ENCODE data around the gene CCDC200. TPM values are rescaled to one million over a fixed set of nuclear protein-coding genes. Genes with fewer than 3 reads are reported as not detected.
"Not testable (repeated sequence)": the region's sequence is repeated elsewhere in the genome, so short reads cannot be mapped to it uniquely, and the experiment has no call there.

The CCDC200 gene
- not detected for total RNA-seq
- long read RNA-seq, partial matches to known transcripts = 0 of 3 reads
- long read RNA-seq, other reads (novel, unspliced or antisense) = 3 of 3 reads

DNA sequence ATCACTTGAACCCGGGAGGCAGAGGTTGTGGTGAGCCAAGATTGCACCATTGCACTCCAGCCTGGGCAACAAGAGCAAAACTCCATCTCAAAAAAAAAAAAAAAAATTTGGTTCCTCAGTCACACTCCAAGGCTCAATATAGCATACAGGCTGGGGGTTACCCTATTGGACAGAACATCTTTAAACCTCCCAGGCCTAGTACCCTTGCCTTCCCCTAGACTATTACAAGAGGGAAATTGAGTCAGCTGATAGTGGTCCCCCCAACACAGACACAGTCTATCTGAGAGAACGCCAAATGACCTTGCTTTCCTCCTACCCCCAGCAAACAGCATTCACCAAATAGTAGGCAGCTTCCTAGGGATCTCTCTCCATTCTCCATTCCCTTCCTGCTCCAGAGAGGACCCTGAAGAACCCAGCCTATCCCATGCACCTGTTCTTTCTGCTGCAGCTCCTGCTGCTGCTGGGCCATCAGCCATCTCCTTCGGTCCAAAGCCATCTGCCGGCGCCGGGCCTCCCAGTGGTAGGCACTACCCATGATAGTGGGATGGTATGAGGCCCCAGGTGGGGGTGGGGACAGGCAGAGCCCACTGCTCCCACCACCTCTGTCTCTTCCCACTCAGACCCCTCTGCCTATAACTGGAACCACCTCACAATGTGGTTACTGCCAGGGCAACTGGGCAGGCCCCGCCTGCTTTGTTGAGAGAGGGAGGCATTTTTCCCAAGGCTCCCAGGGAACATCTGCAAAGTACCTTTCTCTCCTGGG is at the start of gene CCDC200:
Gene CCDC200, minus strand, starts transcription at position 604 of the 763 bp plus-strand sequence. Its CDS starts 69 bp downstream, at position 535.
- ATAC-seq = peak; percentile 15
- DNase-seq; intact Hi-C loops (cut with micrococcal nuclease): not testable (repeated sequence)

DNA sequence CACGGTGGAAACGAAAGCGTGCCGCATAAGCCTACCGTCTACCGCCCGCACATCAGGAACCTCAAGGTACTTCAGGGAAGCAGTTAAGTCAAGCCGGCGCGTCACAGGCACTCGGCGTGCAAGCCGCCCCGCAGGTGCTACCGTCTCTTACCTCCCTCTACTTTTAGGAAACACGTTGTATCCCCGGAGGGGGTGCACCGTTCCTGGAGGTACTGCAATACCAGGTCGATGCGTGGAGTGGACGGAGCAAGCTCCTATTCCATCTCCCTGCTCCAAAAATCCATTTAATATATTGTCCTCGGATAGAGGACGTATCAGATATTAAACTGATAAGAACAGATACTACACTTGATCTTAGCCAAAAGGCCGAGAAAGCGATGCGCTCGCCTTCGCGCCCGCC is 44.5 kb upstream of the CCDC200 start:
- intact Hi-C loops (cut with micrococcal nuclease); ATAC-seq: not testable (repeated sequence)

DNA sequence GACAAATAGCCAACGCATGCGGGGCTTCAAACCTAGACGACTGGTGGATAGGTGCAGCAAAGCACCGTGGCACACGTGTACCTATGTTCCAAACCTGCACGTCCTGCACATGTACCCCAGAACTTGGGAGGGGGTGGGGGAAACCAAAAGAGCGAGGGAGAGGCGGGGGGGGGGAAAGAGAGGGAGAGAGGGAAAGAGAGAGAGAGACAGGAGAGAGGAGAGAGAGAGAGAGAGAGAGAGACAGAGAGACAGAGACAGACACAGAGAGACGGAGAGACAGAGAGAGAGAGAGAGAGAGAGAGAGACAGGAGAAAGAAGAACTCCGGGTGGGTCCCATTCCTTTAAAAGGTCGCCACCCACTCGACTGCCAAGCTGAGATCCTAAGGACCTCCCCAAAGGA is 44.1 kb upstream of the CCDC200 start:
- ATAC-seq; intact Hi-C loops (cut with micrococcal nuclease); DNase-seq: not testable (repeated sequence)

More for the DNA sequence above, 44.5 kb upstream of the CCDC200 start:
- not testable (repeated sequence) for DNase-seq

DNA sequence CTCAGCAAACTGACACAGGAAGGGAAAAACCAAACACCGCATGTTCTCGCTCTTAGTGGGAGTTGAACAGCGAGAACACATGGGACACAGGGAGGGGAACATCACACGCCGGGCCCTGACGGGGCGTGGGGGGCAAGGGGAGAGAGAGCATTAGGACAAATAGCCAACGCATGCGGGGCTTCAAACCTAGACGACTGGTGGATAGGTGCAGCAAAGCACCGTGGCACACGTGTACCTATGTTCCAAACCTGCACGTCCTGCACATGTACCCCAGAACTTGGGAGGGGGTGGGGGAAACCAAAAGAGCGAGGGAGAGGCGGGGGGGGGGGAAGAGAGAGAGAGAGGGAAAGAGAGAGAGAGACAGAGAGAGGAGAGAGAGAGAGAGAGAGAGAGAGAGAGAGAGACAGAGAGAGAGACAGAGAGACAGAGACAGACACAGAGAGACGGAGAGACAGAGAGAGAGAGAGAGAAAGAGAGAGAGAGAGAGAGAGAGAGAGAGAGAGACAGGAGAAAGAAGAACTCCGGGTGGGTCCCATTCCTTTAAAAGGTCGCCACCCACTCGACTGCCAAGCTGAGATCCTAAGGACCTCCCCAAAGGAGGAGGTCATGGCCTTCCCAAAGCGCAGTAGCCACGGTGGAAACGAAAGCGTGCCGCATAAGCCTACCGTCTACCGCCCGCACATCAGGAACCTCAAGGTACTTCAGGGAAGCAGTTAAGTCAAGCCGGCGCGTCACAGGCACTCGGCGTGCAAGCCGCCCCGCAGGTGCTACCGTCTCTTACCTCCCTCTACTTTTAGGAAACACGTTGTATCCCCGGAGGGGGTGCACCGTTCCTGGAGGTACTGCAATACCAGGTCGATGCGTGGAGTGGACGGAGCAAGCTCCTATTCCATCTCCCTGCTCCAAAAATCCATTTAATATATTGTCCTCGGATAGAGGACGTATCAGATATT is 42.4 kb upstream of the CCDC200 start:
- DNase-seq; ATAC-seq; intact Hi-C loops (cut with micrococcal nuclease): not testable (repeated sequence)

DNA sequence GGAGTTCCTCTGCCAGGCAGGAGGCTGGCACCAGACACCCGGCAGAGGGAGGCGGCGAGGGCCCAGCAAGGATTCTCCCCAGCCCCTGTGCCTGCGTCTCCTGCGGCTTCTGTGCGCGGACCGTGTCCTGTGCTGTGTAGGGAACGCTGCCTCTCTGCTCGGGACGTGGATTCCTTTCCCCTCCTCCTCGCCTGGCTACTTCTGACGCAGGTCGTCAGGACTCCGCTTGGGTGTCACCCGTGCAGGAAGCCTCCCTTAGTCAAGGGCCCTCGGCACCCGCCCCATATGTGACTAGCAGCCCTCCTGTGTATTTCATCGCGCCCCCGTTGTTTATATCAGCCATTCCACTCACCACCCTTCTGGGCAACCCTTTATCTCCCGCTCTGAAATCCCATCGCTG is 18.0 kb upstream of the CCDC200 start:
- intact Hi-C loops (cut with micrococcal nuclease); ATAC-seq; DNase-seq: not testable (repeated sequence)

DNA sequence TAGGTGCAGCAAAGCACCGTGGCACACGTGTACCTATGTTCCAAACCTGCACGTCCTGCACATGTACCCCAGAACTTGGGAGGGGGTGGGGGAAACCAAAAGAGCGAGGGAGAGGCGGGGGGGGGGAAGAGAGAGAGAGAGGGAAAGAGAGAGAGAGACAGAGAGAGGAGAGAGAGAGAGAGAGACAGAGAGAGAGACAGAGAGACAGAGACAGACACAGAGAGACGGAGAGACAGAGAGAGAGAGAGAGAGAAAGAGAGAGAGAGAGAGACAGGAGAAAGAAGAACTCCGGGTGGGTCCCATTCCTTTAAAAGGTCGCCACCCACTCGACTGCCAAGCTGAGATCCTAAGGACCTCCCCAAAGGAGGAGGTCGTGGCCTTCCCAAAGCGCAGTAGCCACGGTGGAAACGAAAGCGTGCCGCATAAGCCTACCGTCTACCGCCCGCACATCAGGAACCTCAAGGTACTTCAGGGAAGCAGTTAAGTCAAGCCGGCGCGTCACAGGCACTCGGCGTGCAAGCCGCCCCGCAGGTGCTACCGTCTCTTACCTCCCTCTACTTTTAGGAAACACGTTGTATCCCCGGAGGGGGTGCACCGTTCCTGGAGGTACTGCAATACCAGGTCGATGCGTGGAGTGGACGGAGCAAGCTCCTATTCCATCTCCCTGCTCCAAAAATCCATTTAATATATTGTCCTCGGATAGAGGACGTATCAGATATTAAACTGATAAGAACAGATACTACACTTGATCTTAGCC is 12.4 kb upstream of the CCDC200 start:
- ATAC-seq; intact Hi-C loops (cut with micrococcal nuclease); DNase-seq: not testable (repeated sequence)

DNA sequence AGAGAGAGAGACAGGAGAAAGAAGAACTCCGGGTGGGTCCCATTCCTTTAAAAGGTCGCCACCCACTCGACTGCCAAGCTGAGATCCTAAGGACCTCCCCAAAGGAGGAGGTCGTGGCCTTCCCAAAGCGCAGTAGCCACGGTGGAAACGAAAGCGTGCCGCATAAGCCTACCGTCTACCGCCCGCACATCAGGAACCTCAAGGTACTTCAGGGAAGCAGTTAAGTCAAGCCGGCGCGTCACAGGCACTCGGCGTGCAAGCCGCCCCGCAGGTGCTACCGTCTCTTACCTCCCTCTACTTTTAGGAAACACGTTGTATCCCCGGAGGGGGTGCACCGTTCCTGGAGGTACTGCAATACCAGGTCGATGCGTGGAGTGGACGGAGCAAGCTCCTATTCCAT is 11.2 kb upstream of the CCDC200 start:
- ATAC-seq; intact Hi-C loops (cut with micrococcal nuclease); DNase-seq: not testable (repeated sequence)

DNA sequence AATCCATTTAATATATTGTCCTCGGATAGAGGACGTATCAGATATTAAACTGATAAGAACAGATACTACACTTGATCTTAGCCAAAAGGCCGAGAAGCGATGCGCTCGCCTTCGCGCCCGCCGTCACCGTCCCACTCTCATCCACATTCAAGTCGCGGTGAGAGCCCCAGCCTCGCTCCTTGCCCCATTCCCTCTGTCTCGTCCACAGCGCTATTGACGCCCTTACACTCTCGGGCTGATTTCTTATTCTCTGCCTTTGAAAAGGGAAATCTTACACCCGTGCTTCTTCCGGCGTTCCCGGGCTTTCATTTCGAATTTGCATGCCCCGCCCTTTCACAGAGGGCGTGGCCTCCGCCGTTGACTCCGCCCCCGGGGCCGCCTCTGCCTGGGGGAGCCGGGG is 5.5 kb upstream of the CCDC200 start, which contains the start of gene RNU2-1:
Gene RNU2-1, minus strand, starts transcription at position 101 of the 400 bp plus-strand sequence.
- intact Hi-C loops (cut with micrococcal nuclease); DNase-seq; ATAC-seq: not testable (repeated sequence)

DNA sequence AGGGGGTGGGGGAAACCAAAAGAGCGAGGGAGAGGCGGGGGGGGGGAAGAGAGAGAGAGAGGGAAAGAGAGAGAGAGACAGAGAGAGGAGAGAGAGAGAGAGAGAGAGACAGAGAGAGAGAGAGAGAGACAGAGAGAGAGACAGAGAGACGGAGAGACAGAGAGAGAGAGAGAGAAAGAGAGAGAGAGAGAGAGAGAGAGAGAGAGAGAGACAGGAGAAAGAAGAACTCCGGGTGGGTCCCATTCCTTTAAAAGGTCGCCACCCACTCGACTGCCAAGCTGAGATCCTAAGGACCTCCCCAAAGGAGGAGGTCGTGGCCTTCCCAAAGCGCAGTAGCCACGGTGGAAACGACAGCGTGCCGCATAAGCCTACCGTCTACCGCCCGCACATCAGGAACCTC is 4.8 kb upstream of the CCDC200 start:
- ATAC-seq; DNase-seq; intact Hi-C loops (cut with micrococcal nuclease): not testable (repeated sequence)

DNA sequence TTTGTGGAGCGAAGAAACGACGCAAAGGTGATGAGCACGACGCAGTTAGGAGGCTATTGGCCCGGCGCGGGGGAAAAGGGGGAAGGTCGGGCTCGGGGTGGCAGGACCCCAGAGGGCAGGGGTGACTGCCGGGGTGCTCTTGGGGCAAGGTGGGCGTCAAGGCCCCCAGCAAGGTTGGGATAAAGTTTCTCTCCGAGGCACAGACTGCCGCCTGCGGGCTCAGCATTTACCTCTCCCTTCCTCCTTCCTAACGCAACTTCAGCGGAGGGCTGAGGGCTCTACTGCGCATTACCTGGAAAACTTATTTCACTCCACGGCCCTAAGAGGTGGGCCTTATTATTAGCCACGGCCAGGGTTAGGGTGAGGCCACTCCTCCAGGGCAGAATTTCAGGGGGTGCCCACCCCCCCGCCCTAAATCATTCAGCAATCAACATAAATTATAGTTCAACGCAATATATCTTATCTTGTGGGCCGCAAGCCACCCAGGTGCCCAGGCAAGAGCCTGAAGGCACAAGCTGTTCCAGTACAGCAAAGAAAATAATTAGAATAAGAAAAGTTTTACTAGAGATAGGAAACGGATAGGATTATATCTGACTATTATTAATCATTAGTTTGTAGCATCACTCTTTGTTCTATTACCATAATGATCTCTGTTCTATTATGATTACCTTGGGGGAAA is 3.7 kb upstream of the CCDC200 start:
- ATAC-seq; DNase-seq; intact Hi-C loops (cut with micrococcal nuclease): not testable (repeated sequence)

DNA sequence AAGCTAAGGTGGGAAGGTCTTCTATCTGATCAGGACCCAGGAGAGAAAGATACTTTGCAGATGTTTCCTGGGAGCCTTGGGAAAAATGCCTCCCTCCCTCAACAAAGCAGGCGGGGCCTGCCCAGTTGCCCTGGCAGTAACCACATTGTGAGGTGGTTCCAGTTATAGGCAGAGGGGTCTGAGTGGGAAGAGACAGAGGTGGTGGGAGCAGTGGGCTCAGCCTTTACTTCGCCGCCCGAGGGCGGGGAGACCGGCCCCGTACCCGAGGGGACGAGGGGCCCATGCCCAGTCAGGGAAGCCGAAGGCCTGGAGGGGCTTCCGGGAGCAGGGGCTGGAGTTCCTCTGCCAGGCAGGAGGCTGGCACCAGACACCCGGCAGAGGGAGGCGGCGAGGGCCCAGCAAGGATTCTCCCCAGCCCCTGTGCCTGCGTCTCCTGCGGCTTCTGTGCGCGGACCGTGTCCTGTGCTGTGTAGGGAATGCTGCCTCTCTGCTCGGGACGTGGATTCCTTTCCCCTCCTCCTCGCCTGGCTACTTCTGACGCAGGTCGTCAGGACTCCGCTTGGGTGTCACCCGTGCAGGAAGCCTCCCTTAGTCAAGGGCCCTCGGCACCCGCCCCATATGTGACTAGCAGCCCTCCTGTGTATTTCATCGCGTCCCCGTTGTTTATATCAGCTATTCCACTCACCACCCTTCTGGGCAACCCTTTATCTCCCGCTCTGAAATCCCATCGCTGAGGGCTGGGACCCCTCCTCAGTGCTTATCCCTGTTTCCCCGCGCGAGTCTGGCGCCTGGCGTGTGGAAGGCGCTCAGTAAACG is 3.0 kb upstream of the CCDC200 start:
- peak; percentile 53 for ATAC-seq
- intact Hi-C loops (cut with micrococcal nuclease) = not testable (repeated sequence)

DNA sequence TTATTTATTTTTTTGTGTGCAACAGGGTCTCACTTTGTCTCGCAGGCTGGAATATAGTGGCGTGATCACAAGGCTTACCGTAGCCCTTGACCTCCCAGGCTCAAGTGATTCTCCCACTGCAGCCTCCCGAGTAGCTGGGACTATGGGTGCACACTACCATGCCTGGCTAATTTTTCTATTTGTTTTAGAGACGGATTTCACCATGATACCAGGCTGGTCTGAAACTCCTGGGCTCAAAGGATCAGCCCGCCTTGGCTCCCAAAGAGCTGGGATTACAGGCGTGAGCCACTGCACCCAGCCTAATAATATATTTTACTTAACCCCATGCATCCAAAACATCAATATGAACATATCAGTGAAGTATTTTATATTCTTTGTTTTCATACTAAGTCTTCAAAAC is 2.0 kb downstream of the CCDC200 start:
- ATAC-seq (no peak), DNase-seq (no peak)
- intact Hi-C loops (cut with micrococcal nuclease) = no loop called here

More for the DNA sequence above, 3.0 kb upstream of the CCDC200 start:
- DNase-seq = not testable (repeated sequence)

DNA sequence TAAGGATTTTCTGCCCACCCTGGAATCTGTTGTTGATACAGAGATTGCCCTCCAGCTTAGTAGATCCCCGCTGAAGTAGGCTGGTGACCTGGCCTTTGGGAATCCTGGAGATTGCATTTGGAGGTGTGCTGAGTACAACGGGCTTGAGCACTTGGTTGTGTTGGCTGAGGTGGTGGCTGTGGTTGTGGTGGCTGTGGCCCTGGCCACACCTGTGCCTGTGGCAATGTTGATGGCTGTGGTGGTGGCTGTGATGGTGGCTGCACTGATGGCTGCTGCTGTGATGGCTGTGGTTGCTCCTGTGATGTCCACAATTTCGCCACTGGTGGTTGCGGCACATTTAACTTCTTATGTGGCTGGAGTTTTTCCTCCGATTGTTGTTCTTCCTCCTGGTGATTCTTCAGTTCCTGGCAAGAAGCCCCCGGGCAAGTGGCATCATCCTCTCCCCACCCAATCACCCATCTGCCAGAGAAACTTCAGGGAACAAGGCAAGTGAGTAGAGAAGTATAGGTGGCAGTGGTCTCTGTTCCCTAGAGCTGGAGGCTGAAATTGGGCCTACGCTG is 4.2 kb downstream of the CCDC200 start:
- DNase-seq (no peak), ATAC-seq (no peak)
- intact Hi-C loops (cut with micrococcal nuclease) = no loop called here

DNA sequence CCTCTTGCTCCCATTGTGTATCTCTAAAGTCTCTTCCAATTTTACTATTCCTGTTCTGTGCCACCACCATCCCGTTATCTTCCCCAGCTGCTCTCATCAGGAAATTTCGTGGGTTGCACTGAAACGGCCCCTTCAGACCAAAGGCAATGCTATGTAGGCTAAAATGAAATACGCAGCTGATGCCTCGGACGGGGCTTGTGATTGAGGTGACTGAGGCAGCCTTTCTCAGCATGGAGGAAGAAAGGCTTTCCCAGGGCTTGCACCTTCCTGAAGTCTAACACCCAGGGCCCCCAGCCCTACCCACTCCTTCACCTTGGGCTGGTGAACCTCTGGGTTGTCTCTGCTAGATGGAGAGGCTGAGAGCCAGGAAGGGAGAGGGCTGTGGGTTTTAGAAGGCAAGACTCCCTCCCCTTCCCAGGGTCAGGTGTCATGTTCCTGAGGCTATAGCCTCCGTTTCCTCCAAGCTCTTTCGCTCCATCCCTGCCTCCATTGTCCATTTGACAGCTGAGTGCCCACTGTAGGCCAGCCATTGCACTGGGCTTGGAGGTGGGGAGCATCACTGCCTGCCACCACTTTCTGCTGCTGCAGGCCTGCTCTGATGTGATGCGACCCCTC is 7.8 kb downstream of the CCDC200 start:
- ATAC-seq (no peak), DNase-seq (no peak)
- intact Hi-C loops (cut with micrococcal nuclease) = no loop called here

DNA sequence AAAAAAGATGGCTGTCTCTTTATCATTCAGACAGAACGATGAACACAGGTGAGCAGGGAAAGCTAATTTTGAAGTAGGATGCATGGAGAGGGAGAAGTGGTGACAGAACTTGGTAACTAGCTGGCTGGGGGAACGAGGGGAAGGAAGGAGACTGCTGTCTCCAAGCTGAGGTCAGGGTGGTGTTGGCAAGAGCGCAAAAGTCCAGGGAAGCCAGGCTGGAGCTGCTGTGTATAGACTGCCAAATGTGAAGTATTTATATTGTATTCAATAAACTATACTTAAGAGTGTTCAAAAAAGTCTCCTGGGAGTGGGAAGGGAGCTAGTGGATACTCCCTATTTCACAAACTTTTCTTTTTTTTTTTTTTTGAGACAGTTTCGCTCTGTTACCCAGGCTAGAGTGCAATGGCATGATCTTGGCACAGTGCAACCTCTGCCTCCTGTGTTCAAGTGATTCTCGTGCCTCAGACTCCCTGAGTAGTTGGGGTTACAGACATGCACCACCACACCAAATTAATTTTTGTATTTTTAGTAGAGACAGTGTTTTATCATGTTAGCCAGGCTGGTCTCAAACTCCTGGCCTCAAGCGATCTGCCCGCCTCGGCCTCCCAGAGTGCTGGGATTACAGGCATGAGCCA is 8.6 kb downstream of the CCDC200 start:
- ATAC-seq (no peak), DNase-seq (no peak)
- intact Hi-C loops (cut with micrococcal nuclease) = no loop called here

DNA sequence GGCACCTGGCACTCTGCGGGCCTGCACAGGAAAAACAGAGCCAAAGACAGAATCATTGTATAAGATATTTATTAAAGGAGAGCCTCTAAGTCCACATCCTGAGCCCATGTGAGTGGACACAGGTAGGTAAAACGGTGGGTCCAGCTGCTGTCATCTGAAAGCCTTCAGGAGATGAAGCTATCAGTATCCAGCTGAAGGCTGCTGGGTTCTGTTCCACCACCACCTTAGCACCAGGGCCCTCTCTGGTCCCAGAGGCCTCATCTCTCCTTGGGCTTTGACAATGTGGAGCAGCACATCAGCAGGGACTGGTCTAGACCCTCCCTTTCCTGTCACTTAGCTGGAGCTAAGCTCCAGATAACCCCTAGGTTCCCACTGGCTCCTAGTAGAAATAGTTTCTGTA is 9.4 kb downstream of the CCDC200 start:
- DNase-seq = no peak
- no peak for ATAC-seq
- intact Hi-C loops (cut with micrococcal nuclease) = no loop called here
